Breast epithelium (tissue), 4 donors: ENCODE measurements around the gene ADD3. TPM values are rescaled to one million over a fixed set of nuclear protein-coding genes. Genes with fewer than 3 reads are reported as not detected.

Source experiments
- DNase-seq, 2 donors: peaks; one replicate each; pipeline ENCODE4 v3.0.0-alpha.2; 2019; ENCODE audit warnings: low spot score in 2 of 2
- H3K27ac ChIP-seq, 2 donors: fragments of 200-600 bp; sonication (generic) in 1 of 2; one replicate each; pipeline ENCODE4 v1.5.1; 2016 to 2019; ENCODE audit warnings: mild to moderate bottlenecking in 1 of 2
- H3K27me3 ChIP-seq, 2 donors: fragments of 200-600 bp; sonication (generic) in 1 of 2; one replicate each; pipeline versions ENCODE4 v1.5.1 to v1.6.0; 2017 to 2019; ENCODE audit warnings: control low read depth in 1 of 2, mild to moderate bottlenecking in 1 of 2
- H3K36me3 ChIP-seq: fragments of 200-600 bp; one replicate; pipeline ENCODE4 v1.5.1; 2019
- H3K4me1 ChIP-seq, 2 donors: fragments of 200-600 bp; sonication (generic); one replicate each; pipeline ENCODE4 v1.5.1; 2016 to 2019; ENCODE audit warnings: control low read depth in 1 of 2
- H3K4me3 ChIP-seq, 3 donors: fragments of 200-600 bp; sonication (generic); 1 replicate in 2 of 3; 2 replicates in 1 of 3; pipeline ENCODE4 v1.5.1; 2016 to 2019; ENCODE audit warnings: mild to moderate bottlenecking in 3 of 3, moderate library complexity in 2 of 3
- H3K9me3 ChIP-seq, 2 donors: fragments of 200-600 bp; sonication (generic) in 1 of 2; one replicate each; pipeline ENCODE4 v1.5.1; 2016 to 2019; ENCODE audit warnings: control low read depth in 1 of 2
- CTCF ChIP-seq, 3 donors: fragments of 450-650 bp; IDR thresholded peaks; one replicate each; pipeline ENCODE4 v1.5.1; 2016 to 2017; ENCODE audit warnings: antibody characterized with exemption in 3 of 3, mild to moderate bottlenecking in 3 of 3, moderate library complexity in 3 of 3
- POLR2A ChIP-seq: fragments of 450-650 bp; IDR thresholded peaks from one replicate; pipeline ENCODE4 v1.6.1; 2016; ENCODE audit warnings: antibody characterized with exemption, mild to moderate bottlenecking, moderate library complexity
- POLR2AphosphoS5 ChIP-seq, 3 donors: sonication (generic); formaldehyde crosslinking; IDR thresholded peaks; one replicate each; pipeline ENCODE4 v1.6.1; 2017; ENCODE audit warnings: antibody characterized with exemption in 3 of 3
- intact Hi-C: fragments of 100-400 bp; cut with DNase I; formaldehyde crosslinking; loops from one replicate; pipeline ENCODE4 v1.15.1; 2023; ENCODE audit warnings: low total_unique reads
- total RNA-seq, 3 donors: library from RNA; depleted of rRNA; stranded (reverse); fragments of >200 nt; gene quantifications; one replicate each; pipeline ENCODE4 v1.1.0, GENCODE V29; 2016

ADD3 gene
- total RNA-seq, 3 donors from 2014 or later = 208 to 458 (median 347) TPM

- Histone ChIP-seq H3K4me3 (no peak overlapping the region), H3K27ac (peak overlapping the region in 1 of 2 donors; percentile 9), H3K4me1 (no peaks in the 10 kb centered on the region), H3K9me3 (no peaks in the 10 kb centered on the region), H3K27me3 (no peaks in the 10 kb centered on the region), H3K36me3 (no peaks in the 10 kb centered on the region)
- intact Hi-C loops = no loop called here
- TF ChIP-seq POLR2A = no peak
- no peak for TF ChIP-seq POLR2AphosphoS5 (IDR thresholded peaks at IDR 0.05)
- DNase-seq = no peak
Observed at GRCh38 chr10:110087682-110088081, 79.9 kb downstream of the ADD3 start.

- no peaks in the 10 kb centered on the region for H3K9me3 ChIP-seq
- no peaks in the 10 kb centered on the region for H3K36me3 ChIP-seq
- H3K4me3 ChIP-seq = no peak overlapping the region
- no peak overlapping the region for H3K27ac ChIP-seq
- intact Hi-C loops = no loop called here
- no peaks in the 10 kb centered on the region for H3K4me1 ChIP-seq
- H3K27me3 ChIP-seq = no peaks in the 10 kb centered on the region
- TF ChIP-seq POLR2AphosphoS5 (IDR thresholded peaks at IDR 0.05) (no peak), CTCF (IDR thresholded peaks at IDR 0.05) (no peak), POLR2A (no peak)
- DNase-seq = no peak
Observed at GRCh38 chr10:110088367-110089104, 80.8 kb downstream of the ADD3 start.

GRCh38 chr10:110091830-110092229 is 84.0 kb downstream of the ADD3 start:
- DNase-seq = no peak
- Histone ChIP-seq H3K36me3 (no peaks in the 10 kb centered on the region), H3K9me3 (no peaks in the 10 kb centered on the region), H3K27me3 (no peaks in the 10 kb centered on the region), H3K4me1 (no peaks in the 10 kb centered on the region), H3K27ac (no peak overlapping the region), H3K4me3 (no peak overlapping the region)
- TF ChIP-seq CTCF (IDR thresholded peaks at IDR 0.05) (no peak), POLR2AphosphoS5 (IDR thresholded peaks at IDR 0.05) (no peak), POLR2A (no peak)
- intact Hi-C loops = no loop called here

GRCh38 chr10:110093722-110094121 is 85.9 kb downstream of the ADD3 start:
- Histone ChIP-seq H3K4me1 (no peaks in the 10 kb centered on the region), H3K9me3 (no peaks in the 10 kb centered on the region), H3K27me3 (no peaks in the 10 kb centered on the region), H3K27ac (no peak overlapping the region), H3K36me3 (no peaks in the 10 kb centered on the region), H3K4me3 (no peak overlapping the region)
- intact Hi-C loops = no loop called here
- TF ChIP-seq POLR2A (no peak), CTCF (IDR thresholded peaks at IDR 0.05) (no peak), POLR2AphosphoS5 (IDR thresholded peaks at IDR 0.05) (no peak)
- no peak for DNase-seq

GRCh38 chr10:110094786-110095185 is 87.0 kb downstream of the ADD3 start:
- Histone ChIP-seq H3K9me3 (no peaks in the 10 kb centered on the region), H3K27ac (no peak overlapping the region), H3K4me1 (no peaks in the 10 kb centered on the region), H3K4me3 (no peak overlapping the region), H3K36me3 (no peaks in the 10 kb centered on the region), H3K27me3 (no peaks in the 10 kb centered on the region)
- intact Hi-C loops = no loop called here
- no peak for DNase-seq
- TF ChIP-seq POLR2A (no peak), CTCF (IDR thresholded peaks at IDR 0.05) (no peak), POLR2AphosphoS5 (IDR thresholded peaks at IDR 0.05) (no peak)
